GM21723 (cell line): Measurements from ENCODE around the gene KLHL33.

Experiments
- ATAC-seq: cut with Tn5 transposase; IDR thresholded peaks from one replicate; pipeline ENCODE4 v1.9.1; 2021; ENCODE audit warnings: mild to moderate bottlenecking, moderate library complexity; ENCODE audit not compliant: unreplicated experiment

The KLHL33 gene

GRCh38 chr14:20435582-20436362 lies at the start of gene KLHL33:
TSS of gene KLHL33 (minus strand) at chr14:20436166. CDS start at chr14:20435811, 355 bp downstream.
- no peak for ATAC-seq

GRCh38 chr14:20482382-20482781 lies 46.4 kb upstream of the KLHL33 start:
- no peak for ATAC-seq

GRCh38 chr14:20478894-20479293 lies 42.9 kb upstream of the KLHL33 start:
- ATAC-seq: no peak

GRCh38 chr14:20477211-20477876 lies 41.4 kb upstream of the KLHL33 start:
- no peak for ATAC-seq

GRCh38 chr14:20476776-20477175 lies 40.8 kb upstream of the KLHL33 start:
- ATAC-seq: no peak

GRCh38 chr14:20472536-20473169 lies 36.7 kb upstream of the KLHL33 start:
- ATAC-seq: no peak

- ATAC-seq: no peak
These were observed 34.6 kb upstream of the KLHL33 start for GRCh38 chr14:20470603-20470901.

- ATAC-seq: peak; percentile 35
These were observed 34.1 kb upstream of the KLHL33 start for GRCh38 chr14:20469890-20470602.

GRCh38 chr14:20469242-20469889 lies 33.4 kb upstream of the KLHL33 start, which contains the start of gene PNP:
TSS of gene PNP (plus strand) at chr14:20469406. CDS start at chr14:20469525, 119 bp downstream.
- ATAC-seq: peak; percentile 97

- ATAC-seq: no peak
These were observed 32.8 kb upstream of the KLHL33 start for GRCh38 chr14:20468764-20469241.

GRCh38 chr14:20461225-20462141 lies 25.5 kb upstream of the KLHL33 start, which contains the start of gene PIP4P1:
TSS of gene PIP4P1 (minus strand) at chr14:20461434. CDS start at chr14:20461325, 109 bp downstream.
- ATAC-seq: peak; percentile 94

- ATAC-seq: peak; percentile 14
These were observed 24.7 kb upstream of the KLHL33 start for GRCh38 chr14:20460458-20461224.

GRCh38 chr14:20458031-20458789 lies 22.2 kb upstream of the KLHL33 start:
- no peak for ATAC-seq

GRCh38 chr14:20456971-20457370 lies 21.0 kb upstream of the KLHL33 start:
- no peak for ATAC-seq

GRCh38 chr14:20455355-20456300 lies 19.7 kb upstream of the KLHL33 start:
- peak; percentile 45 for ATAC-seq

- peak; percentile 88 for ATAC-seq
These were observed 18.8 kb upstream of the KLHL33 start, which contains the start of the genes APEX1 and OSGEP for GRCh38 chr14:20454516-20455354. TSS of gene APEX1 (plus strand) at chr14:20455226. CDS start at chr14:20455646, 420 bp downstream. TSS of gene OSGEP (minus strand) at chr14:20454812. CDS start at chr14:20454683, 129 bp downstream.
